ENCODE data around the gene TSEN34. TPM values are rescaled to one million over a fixed set of nuclear protein-coding genes. Genes with fewer than 3 reads are reported as not detected.
A peak's percentile ranks its signal among the peaks of the same experiment; 100 is the strongest.
"Not testable (repeated sequence)": the region's sequence is repeated elsewhere in the genome, so short reads cannot be mapped to it uniquely, and the experiment has no call there.

Gene TSEN34
- total RNA-seq, 4 donors from 2014 or later: 40.9 to 48.9 (median 43.9) TPM

DNA sequence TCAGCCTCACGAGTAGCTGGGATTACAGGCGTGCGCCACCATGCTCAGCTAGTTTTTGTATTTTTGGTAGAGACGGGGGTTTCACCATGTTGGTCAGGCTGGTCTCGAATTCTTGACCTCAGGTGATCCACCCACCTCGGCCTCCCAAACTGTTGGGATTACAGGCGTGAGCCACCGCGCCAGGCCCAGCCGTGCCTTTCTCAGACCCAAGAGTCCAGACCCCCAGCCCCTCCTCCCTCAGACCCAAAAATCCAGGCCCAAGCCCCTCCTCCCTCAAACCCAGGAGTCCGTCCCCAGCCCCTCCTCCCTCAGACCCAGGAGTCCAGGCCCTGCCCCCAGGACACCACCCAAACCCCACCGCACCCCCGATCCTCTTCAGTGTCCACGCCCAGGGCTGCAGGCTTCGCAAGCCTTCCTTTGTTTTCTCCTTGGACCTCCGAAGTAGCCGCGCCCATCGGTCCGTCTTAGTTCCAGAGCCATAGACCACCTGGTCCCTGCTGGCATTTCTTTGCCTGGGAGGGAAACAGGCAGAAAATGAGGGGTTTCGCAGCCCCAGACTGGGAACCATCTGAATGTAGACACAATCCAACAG is 21.9 kb upstream of the TSEN34 start:
- Histone ChIP-seq H3K4me3 (no peak overlapping the region), H3K9me3 (no peaks in the 10 kb centered on the region), H3K36me3 (no peaks in the 10 kb centered on the region), H3K27ac (no peak overlapping the region), H3K27me3 (peaks cover 15 to 34% (median 27%) of the 10 kb centered on the region in 3 donors), H3K4me1 (peaks cover 0 to 7% of the 10 kb centered on the region in 2 donors)
- in situ Hi-C loops (cut with MboI; ENCODE audit: low sequenced_read_pairs in 4 of 4) (loop anchor here in 2 of 4 donors (5.0 kb wide), 1 partner anchor 63 kb away; no protein-coding TSS in a partner anchor), intact Hi-C loops (cut with DNase I; ENCODE audit: low total_unique reads) (loop anchor here (5.0 to 10.0 kb wide), 2 partner anchors 223 to 296 kb away; partner anchors contain the start of gene LENG9)
- TF ChIP-seq, protein P1, sequence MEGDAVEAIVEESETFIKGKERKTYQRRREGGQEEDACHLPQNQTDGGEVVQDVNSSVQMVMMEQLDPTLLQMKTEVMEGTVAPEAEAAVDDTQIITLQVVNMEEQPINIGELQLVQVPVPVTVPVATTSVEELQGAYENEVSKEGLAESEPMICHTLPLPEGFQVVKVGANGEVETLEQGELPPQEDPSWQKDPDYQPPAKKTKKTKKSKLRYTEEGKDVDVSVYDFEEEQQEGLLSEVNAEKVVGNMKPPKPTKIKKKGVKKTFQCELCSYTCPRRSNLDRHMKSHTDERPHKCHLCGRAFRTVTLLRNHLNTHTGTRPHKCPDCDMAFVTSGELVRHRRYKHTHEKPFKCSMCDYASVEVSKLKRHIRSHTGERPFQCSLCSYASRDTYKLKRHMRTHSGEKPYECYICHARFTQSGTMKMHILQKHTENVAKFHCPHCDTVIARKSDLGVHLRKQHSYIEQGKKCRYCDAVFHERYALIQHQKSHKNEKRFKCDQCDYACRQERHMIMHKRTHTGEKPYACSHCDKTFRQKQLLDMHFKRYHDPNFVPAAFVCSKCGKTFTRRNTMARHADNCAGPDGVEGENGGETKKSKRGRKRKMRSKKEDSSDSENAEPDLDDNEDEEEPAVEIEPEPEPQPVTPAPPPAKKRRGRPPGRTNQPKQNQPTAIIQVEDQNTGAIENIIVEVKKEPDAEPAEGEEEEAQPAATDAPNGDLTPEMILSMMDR (IDR thresholded peaks at IDR 0.05 in 4 of 5, conservative IDR thresholded peaks at IDR 0.05 in 1 of 5): no peak
- no peak for DNase-seq
- no peak for ATAC-seq

DNA sequence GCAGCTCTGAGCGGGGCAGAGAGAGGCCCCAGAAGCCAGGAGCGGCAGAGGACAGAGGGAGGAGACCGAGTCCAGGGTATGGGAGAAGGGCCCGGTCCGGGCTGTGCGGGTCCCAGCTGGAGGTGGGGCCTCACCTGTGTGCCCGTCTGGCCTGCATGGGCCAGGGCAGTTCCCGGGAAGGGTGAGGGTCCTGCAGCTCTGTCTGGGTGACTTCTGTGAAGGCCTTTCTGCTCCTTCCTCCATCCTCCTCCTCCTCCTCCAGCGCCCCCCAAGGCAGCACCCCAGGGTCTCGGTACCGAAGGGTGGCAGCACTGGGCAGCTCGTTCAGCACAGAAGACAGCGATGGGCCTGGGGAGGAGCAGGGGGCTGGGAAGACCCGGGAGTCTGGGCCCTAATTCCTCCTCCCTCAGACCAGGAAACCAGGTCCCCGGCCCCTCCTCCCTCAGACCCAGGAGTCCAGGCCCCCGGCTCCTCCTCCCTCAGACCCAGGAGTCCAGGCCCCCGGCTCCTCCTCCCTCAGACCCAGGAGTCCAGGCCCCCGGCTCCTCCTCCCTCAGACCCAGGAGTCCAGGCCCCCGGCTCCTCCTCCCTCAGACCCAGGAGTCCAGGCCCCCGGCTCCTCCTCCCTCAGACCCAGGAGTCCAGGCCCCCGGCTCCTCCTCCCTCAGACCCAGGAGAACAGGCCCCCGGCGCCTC is 19.2 kb upstream of the TSEN34 start:
- intact Hi-C loops (cut with DNase I; ENCODE audit: low total_unique reads); H3K4me1 ChIP-seq; H3K9me3 ChIP-seq; in situ Hi-C loops (cut with MboI; ENCODE audit: low sequenced_read_pairs in 4 of 4); H3K36me3 ChIP-seq; DNase-seq; H3K4me3 ChIP-seq; ATAC-seq: not testable (repeated sequence)
- H3K27ac ChIP-seq: peak overlapping the region in 3 of 4 donors; percentile 33 to 69 (median 62)
- H3K27me3 ChIP-seq: peaks cover 4 to 18% (median 11%) of the 10 kb centered on the region in 3 donors

- intact Hi-C loops (cut with DNase I; ENCODE audit: low total_unique reads) (no loop called here), in situ Hi-C loops (cut with MboI; ENCODE audit: low sequenced_read_pairs in 4 of 4) (no loop called here)
- peaks cover 4 to 18% (median 11%) of the 10 kb centered on the region in 3 donors for H3K27me3 ChIP-seq
- no peaks in the 10 kb centered on the region for H3K36me3 ChIP-seq
- no peak for DNase-seq
- no peak for TF ChIP-seq POLR2A (IDR thresholded peaks at IDR 0.05)
- ATAC-seq: peak; percentile 48 to 61
- peak within 1 kb of the TSS in 2 of 4 donors; percentile 17 to 22 for H3K4me3 ChIP-seq
- peak within 1 kb of the TSS; percentile 37 to 69 (median 54) for H3K27ac ChIP-seq
- H3K9me3 ChIP-seq: no peaks in the 10 kb centered on the region
- H3K4me1 ChIP-seq: peaks cover 0 to 4% of the 10 kb centered on the region in 2 donors
Measured at GRCh38 chr19:54172471-54173358, 18.4 kb upstream of the TSEN34 start, which contains the start of gene TMC4. TSS of gene TMC4 (minus strand) at chr19:54173160. CDS start at chr19:54173117, 43 bp downstream.

DNA sequence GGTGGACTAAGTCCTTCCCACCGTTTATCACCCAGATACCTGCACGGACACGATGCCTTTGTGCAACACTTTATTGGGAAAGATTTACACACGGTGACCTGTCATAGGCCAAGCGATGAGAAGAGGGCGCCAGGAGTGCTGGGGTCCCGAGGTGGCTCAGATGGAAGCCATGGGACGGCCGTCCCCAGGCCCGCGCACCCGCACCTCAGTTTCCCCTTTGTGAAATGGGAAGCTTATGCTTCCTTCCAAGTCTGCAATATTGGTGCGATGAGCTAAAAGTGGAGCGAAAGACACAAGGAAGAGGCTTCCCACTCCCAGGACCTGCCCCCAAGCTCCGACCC is 17.8 kb upstream of the TSEN34 start:
- in situ Hi-C loops (cut with MboI; ENCODE audit: low sequenced_read_pairs in 4 of 4): no loop called here

More for the DNA sequence above, 17.8 kb upstream of the TSEN34 start:
- Histone ChIP-seq H3K4me3 (no peak overlapping the region), H3K27me3 (peaks cover 4 to 18% (median 11%) of the 10 kb centered on the region in 3 donors), H3K4me1 (peaks cover 0 to 2% of the 10 kb centered on the region in 2 donors), H3K36me3 (no peaks in the 10 kb centered on the region), H3K9me3 (no peaks in the 10 kb centered on the region), H3K27ac (peak overlapping the region in 1 of 4 donors; percentile 62)
- intact Hi-C loops (cut with DNase I; ENCODE audit: low total_unique reads): no loop called here
- TF ChIP-seq POLR2A (IDR thresholded peaks at IDR 0.05): no peak
- TF ChIP-seq, protein P1 (IDR thresholded peaks at IDR 0.05 in 4 of 5, conservative IDR thresholded peaks at IDR 0.05 in 1 of 5): no peak
- DNase-seq: no peak
- no peak for ATAC-seq
